Aorta (tissue), 5 donors: ENCODE data around the gene SLC22A16. TPM values are rescaled to one million over a fixed set of nuclear protein-coding genes. Genes with fewer than 3 reads are reported as not detected.
"Not testable (repeated sequence)": the region's sequence is repeated elsewhere in the genome, so short reads cannot be mapped to it uniquely, and the experiment has no call there.

ENCODE experiments used
- ATAC-seq: fragments of 200-7000 bp; cut with Tn5 transposase; one replicate; pipeline ENCODE4 v1.9.1; 2022; ENCODE audit warnings: moderate library complexity; ENCODE audit not compliant: low FRiP score
- DNase-seq, 2 donors: peaks; one replicate each; pipeline ENCODE4 v3.0.0-alpha.2; 2020
- H3K27ac ChIP-seq, 2 donors: one replicate each; pipeline ENCODE4 v1.5.1; 2013; ENCODE audit warnings: low read length in 2 of 2, mild to moderate bottlenecking in 2 of 2, moderate library complexity in 2 of 2, control low read depth in 1 of 2, inconsistent platforms in 1 of 2, low read depth in 1 of 2
- H3K27me3 ChIP-seq, 2 donors: one replicate each; pipeline ENCODE4 v1.6.1; 2013; ENCODE audit warnings: control low read depth in 1 of 2, low read length in 1 of 2, mild to moderate bottlenecking in 1 of 2, moderate library complexity in 1 of 2; ENCODE audit not compliant: insufficient read depth in 2 of 2, control insufficient read depth in 1 of 2
- H3K36me3 ChIP-seq, 2 donors: one replicate each; pipeline ENCODE4 v1.6.1; 2013; ENCODE audit warnings: control low read depth in 1 of 2, low read length in 1 of 2, mild to moderate bottlenecking in 1 of 2; ENCODE audit not compliant: insufficient read depth in 2 of 2, control insufficient read depth in 1 of 2
- H3K4me1 ChIP-seq, 2 donors: one replicate each; pipeline ENCODE4 v1.6.1; 2013; ENCODE audit warnings: low read length in 2 of 2, control low read depth in 1 of 2, mild to moderate bottlenecking in 1 of 2, moderate library complexity in 1 of 2; ENCODE audit not compliant: insufficient read depth in 2 of 2, control insufficient read depth in 1 of 2
- H3K4me3 ChIP-seq, 2 donors: one replicate each; pipeline ENCODE4 v1.5.1; 2013; ENCODE audit warnings: low read length in 2 of 2, control low read depth in 1 of 2, mild to moderate bottlenecking in 1 of 2
- H3K9me3 ChIP-seq: one replicate; pipeline ENCODE4 v1.6.1; 2013; ENCODE audit warnings: mild to moderate bottlenecking, low read length; ENCODE audit not compliant: control insufficient read depth
- WGBS, 2 donors: extraction: QIAGEN DNeasy Blood & Tissue Kit; methylation state at CpG; one replicate each; pipeline ENCODE4 v1.1.7; 2013; 5-methylcytosine and 5-hydroxymethylcytosine counted together
- intact Hi-C, 2 donors: fragments of 100-400 bp; cut with DNase I; formaldehyde crosslinking; loops; one replicate each; pipeline versions ENCODE4 v1.14.2 to v1.15.0; 2022
- polyA plus RNA-seq, 2 donors: library from polyadenylated mRNA; stranded (reverse); fragments of 200-250 nt; gene quantifications; one replicate each; pipeline ENCODE4 v1.2.3, GENCODE V29; 2013
- total RNA-seq, 2 donors: library from RNA; stranded (reverse); fragmentation: NEBNext Ultra II Directional; extraction: Animal tissue kit (Norgen Biotek cat#: 25700); gene quantifications; one replicate each; pipeline ENCODE4 v1.2.1, GENCODE V29; 2021
- donor health status: healthy with polysubstance abuse.
- donor health status: Bipolar disorder and iron deficiency.
- donor health status: DM: no; HTN: no; CAD: no.
- donor health status: DM: no; HTN: no; CAD: no.
- donor health status: DM: yes; HTN: yes; CAD: no.

The SLC22A16 gene
- total and polyA plus RNA-seq, 4 donors, result 0.38 to 0.69 (median 0.55) TPM; not detected in 1

- no peak for ATAC-seq
- intact Hi-C loops, result no loop called here
- 54 to 62% methylated on average over 9 of the region's 9 CpGs for WGBS, 2 donors
- Histone ChIP-seq H3K36me3 (no peaks in the 10 kb centered on the region), H3K4me1 (no peaks in the 10 kb centered on the region), H3K4me3 (no peak overlapping the region), H3K27me3 (no peaks in the 10 kb centered on the region), H3K9me3 (no peaks in the 10 kb centered on the region), H3K27ac (no peak overlapping the region)
- no peak for DNase-seq
These were observed 41.3 kb upstream of the SLC22A16 start for GRCh38 chr6:110517601-110518281.

- Histone ChIP-seq H3K36me3 (no peaks in the 10 kb centered on the region), H3K27ac (no peak overlapping the region), H3K4me1 (no peaks in the 10 kb centered on the region), H3K9me3 (no peaks in the 10 kb centered on the region), H3K27me3 (no peaks in the 10 kb centered on the region), H3K4me3 (no peak overlapping the region)
- WGBS, 2 donors, result 47 to 58% methylated on average over 2 of the region's 2 CpGs
- no peak for DNase-seq
- intact Hi-C loops, result no loop called here
- ATAC-seq, result no peak
These were observed 40.6 kb upstream of the SLC22A16 start for GRCh38 chr6:110517034-110517433.

GRCh38 chr6:110514818-110515217 lies 38.4 kb upstream of the SLC22A16 start:
- Histone ChIP-seq H3K4me3 (no peak overlapping the region), H3K36me3 (no peaks in the 10 kb centered on the region), H3K9me3 (no peaks in the 10 kb centered on the region), H3K27ac (no peak overlapping the region), H3K4me1 (no peaks in the 10 kb centered on the region), H3K27me3 (no peaks in the 10 kb centered on the region)
- ATAC-seq, result no peak
- intact Hi-C loops, result no loop called here
- WGBS, 2 donors, result 78 to 86% methylated on average over 4 of the region's 4 CpGs
- DNase-seq, result no peak

- ATAC-seq (no peak), DNase-seq (no peak)
- Histone ChIP-seq H3K36me3 (no peaks in the 10 kb centered on the region), H3K27ac (no peak overlapping the region), H3K9me3 (no peaks in the 10 kb centered on the region), H3K27me3 (no peaks in the 10 kb centered on the region), H3K4me3 (no peak overlapping the region), H3K4me1 (no peaks in the 10 kb centered on the region)
- intact Hi-C loops, result no loop called here
These were observed 36.6 kb upstream of the SLC22A16 start for GRCh38 chr6:110512991-110513390.

- intact Hi-C loops, H3K27ac ChIP-seq, DNase-seq, H3K27me3 ChIP-seq, H3K4me3 ChIP-seq, ATAC-seq, H3K36me3 ChIP-seq, H3K4me1 ChIP-seq, H3K9me3 ChIP-seq: not testable (repeated sequence)
These were observed 36.1 kb upstream of the SLC22A16 start for GRCh38 chr6:110512549-110512948.

GRCh38 chr6:110511401-110511800 lies 35.0 kb upstream of the SLC22A16 start:
- intact Hi-C loops, result no loop called here
- DNase-seq, result no peak
- 78 to 95% methylated on average over 1 of the region's 1 CpG for WGBS, 2 donors

GRCh38 chr6:110509617-110510241 lies 33.3 kb upstream of the SLC22A16 start:
- Histone ChIP-seq H3K27me3 (peaks cover 0 to 1% of the 10 kb centered on the region in 2 donors), H3K4me3 (no peak overlapping the region), H3K9me3 (no peaks in the 10 kb centered on the region), H3K4me1 (no peaks in the 10 kb centered on the region), H3K27ac (no peak overlapping the region), H3K36me3 (no peaks in the 10 kb centered on the region)
- 77 to 88% methylated on average over 1 of the region's 1 CpG for WGBS, 2 donors
- intact Hi-C loops, result no loop called here
- ATAC-seq, result no peak
- DNase-seq, result no peak

More at GRCh38 chr6:110511401-110511800, 35.0 kb upstream of the SLC22A16 start:
- ATAC-seq, result no peak
- Histone ChIP-seq H3K27ac (no peak overlapping the region), H3K4me1 (no peaks in the 10 kb centered on the region), H3K27me3 (peaks cover 0 to 1% of the 10 kb centered on the region in 2 donors), H3K4me3 (no peak overlapping the region), H3K36me3 (no peaks in the 10 kb centered on the region), H3K9me3 (no peaks in the 10 kb centered on the region)

GRCh38 chr6:110504891-110505290 lies 28.5 kb upstream of the SLC22A16 start:
- H3K4me3 ChIP-seq, H3K27ac ChIP-seq: not testable (repeated sequence)
- 78 to 86% methylated on average over 2 of the region's 2 CpGs for WGBS, 2 donors

GRCh38 chr6:110495949-110496348 lies 19.5 kb upstream of the SLC22A16 start:
- no peak for DNase-seq
- intact Hi-C loops, result no loop called here
- Histone ChIP-seq H3K9me3 (no peaks in the 10 kb centered on the region), H3K4me1 (no peaks in the 10 kb centered on the region), H3K4me3 (no peak overlapping the region), H3K27me3 (no peaks in the 10 kb centered on the region), H3K36me3 (no peaks in the 10 kb centered on the region), H3K27ac (no peak overlapping the region)
- 78 to 87% methylated on average over 4 of the region's 4 CpGs for WGBS, 2 donors
- ATAC-seq, result no peak

More at GRCh38 chr6:110504891-110505290, 28.5 kb upstream of the SLC22A16 start:
- DNase-seq, H3K36me3 ChIP-seq, H3K9me3 ChIP-seq, H3K4me1 ChIP-seq, ATAC-seq, H3K27me3 ChIP-seq, intact Hi-C loops: not testable (repeated sequence)
